RWPE2 (cell line): ENCODE results near the gene B4GALNT2.

ENCODE experiments used
- ATAC-seq: fragments of 200-7000 bp; cut with Tn5 transposase; 3 replicates; pipeline ENCODE4 v1.9.1; 2021; ENCODE audit warnings: low read depth
- DNase-seq: peaks from one replicate; pipeline ENCODE4 v3.0.0-alpha.2; 2020; ENCODE audit warnings: low spot score
- H3K27ac ChIP-seq: fragments of 450-650 bp; 2 replicates; pipeline ENCODE4 v1.5.1; 2017; ENCODE audit warnings: mild to moderate bottlenecking; ENCODE audit not compliant: poor library complexity, severe bottlenecking
- H3K27me3 ChIP-seq: fragments of 250-450 bp; sonication (Bioruptor Pico); 2 replicates; pipeline ENCODE4 v1.5.1; 2021; ENCODE audit warnings: mild to moderate bottlenecking, moderate library complexity; ENCODE audit not compliant: insufficient read depth, poor library complexity, severe bottlenecking
- H3K36me3 ChIP-seq: fragments of 250-450 bp; sonication (Bioruptor Pico); 2 replicates; pipeline ENCODE4 v1.5.1; 2020; ENCODE audit warnings: low read depth, mild to moderate bottlenecking, moderate library complexity
- H3K4me1 ChIP-seq: fragments of 250-450 bp; sonication (Bioruptor Pico); 2 replicates; pipeline ENCODE4 v1.5.1; 2021; ENCODE audit warnings: mild to moderate bottlenecking, moderate library complexity; ENCODE audit not compliant: insufficient read depth, poor library complexity, severe bottlenecking
- H3K4me3 ChIP-seq: fragments of 250-450 bp; sonication (Bioruptor Pico); 2 replicates; pipeline ENCODE4 v1.5.1; 2021; ENCODE audit warnings: mild to moderate bottlenecking, moderate library complexity; ENCODE audit not compliant: severe bottlenecking
- H3K9me3 ChIP-seq: fragments of 250-450 bp; sonication (Bioruptor Pico); 2 replicates; pipeline ENCODE4 v1.5.1; 2021; ENCODE audit warnings: mild to moderate bottlenecking, moderate library complexity; ENCODE audit not compliant: severe bottlenecking
- TF ChIP-seq, protein P1 (sequence below): fragments of 450-650 bp; IDR thresholded peaks from one replicate; pipeline ENCODE4 v1.5.1; 2017; ENCODE audit warnings: mild to moderate bottlenecking, moderate library complexity; ENCODE audit not compliant: poor library complexity, severe bottlenecking

B4GALNT2 gene

GRCh38 chr17:49190932-49191331, 58.4 kb downstream of the B4GALNT2 start:
- H3K9me3 ChIP-seq = no peaks in the 10 kb centered on the region
- DNase-seq (no peak), ATAC-seq (no peak)
- no peaks in the 10 kb centered on the region for H3K4me1 ChIP-seq
- TF ChIP-seq, protein P1, sequence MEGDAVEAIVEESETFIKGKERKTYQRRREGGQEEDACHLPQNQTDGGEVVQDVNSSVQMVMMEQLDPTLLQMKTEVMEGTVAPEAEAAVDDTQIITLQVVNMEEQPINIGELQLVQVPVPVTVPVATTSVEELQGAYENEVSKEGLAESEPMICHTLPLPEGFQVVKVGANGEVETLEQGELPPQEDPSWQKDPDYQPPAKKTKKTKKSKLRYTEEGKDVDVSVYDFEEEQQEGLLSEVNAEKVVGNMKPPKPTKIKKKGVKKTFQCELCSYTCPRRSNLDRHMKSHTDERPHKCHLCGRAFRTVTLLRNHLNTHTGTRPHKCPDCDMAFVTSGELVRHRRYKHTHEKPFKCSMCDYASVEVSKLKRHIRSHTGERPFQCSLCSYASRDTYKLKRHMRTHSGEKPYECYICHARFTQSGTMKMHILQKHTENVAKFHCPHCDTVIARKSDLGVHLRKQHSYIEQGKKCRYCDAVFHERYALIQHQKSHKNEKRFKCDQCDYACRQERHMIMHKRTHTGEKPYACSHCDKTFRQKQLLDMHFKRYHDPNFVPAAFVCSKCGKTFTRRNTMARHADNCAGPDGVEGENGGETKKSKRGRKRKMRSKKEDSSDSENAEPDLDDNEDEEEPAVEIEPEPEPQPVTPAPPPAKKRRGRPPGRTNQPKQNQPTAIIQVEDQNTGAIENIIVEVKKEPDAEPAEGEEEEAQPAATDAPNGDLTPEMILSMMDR = no peak
- no peaks in the 10 kb centered on the region for H3K27me3 ChIP-seq
- H3K4me3 ChIP-seq = no peak overlapping the region
- no peak overlapping the region for H3K27ac ChIP-seq
- H3K36me3 ChIP-seq = no peaks in the 10 kb centered on the region

DNA sequence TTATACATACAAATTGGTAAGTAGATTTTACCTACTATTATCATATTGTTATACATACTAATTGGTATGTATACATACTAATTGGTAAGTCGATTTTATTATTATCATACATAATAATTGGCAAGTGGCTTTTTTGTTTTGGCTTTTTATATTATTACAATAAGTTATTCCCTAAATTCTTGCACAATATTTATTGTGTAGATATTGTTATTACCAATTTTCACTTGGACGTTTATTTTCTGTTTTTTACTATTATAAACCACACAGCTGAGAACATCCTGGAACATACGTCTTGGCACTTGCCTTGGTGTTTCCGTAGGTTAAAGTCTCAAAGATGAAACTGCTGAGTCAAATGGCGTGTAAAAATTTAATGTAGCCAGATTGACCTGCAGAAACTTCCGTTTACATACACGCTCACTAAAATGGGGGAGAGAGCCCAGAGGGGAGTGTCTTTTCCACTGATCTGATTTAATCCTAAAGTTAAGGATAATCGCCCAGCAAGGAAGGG, 58.9 kb downstream of the B4GALNT2 start:
- no peak for DNase-seq
- H3K36me3 ChIP-seq = no peaks in the 10 kb centered on the region
- no peaks in the 10 kb centered on the region for H3K9me3 ChIP-seq
- ATAC-seq = no peak
- H3K4me3 ChIP-seq = peak overlapping the region; percentile 63
- peak overlapping the region; percentile 76 for H3K27ac ChIP-seq
- TF ChIP-seq, protein P1 = no peak
- H3K27me3 ChIP-seq = no peaks in the 10 kb centered on the region
- H3K4me1 ChIP-seq = no peaks in the 10 kb centered on the region

DNA sequence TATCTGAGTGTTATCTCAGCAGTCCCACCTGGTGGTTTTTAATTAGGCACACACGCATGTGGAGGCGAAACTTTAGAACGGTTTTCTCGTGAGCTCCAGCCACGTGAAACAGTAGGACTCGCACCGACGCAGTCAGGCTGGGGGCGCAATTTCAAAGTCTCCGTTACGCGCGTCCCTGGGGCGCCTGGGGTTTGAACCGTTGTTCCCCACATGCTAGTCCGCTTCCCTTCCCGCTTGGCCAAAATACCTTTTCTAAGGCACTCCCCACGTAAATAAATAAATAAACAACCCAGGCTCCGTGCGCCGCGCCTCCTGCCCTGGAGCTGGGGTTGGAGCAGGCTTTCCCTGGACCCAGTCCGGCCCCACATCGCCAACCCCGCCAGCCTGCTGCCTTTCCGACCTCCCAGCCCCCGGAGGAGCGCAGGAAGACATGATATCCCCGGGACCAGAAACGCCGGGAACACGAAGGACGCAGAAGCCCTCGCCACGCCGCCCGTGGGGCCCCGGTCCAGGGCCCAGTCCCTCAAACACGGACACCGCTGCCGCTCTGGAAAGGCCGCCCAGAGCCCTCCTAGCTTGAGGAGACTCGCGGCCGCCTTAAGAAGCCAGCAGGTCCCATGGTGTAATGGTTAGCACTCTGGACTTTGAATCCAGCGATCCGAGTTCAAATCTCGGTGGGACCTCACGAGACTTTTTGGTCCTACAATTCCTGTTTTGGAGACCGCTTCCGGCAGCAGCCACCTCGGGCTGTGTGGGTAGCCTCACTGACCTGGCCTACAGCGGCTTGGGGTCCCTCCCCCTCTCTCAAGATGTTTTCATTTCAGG, 59.6 kb downstream of the B4GALNT2 start:
- DNase-seq (peak; percentile 82), ATAC-seq (peak; percentile 59)
- no peaks in the 10 kb centered on the region for H3K9me3 ChIP-seq
- H3K27ac ChIP-seq = peak overlapping the region; percentile 76
- TF ChIP-seq, protein P1 = peak; percentile 57
- H3K27me3 ChIP-seq = no peaks in the 10 kb centered on the region
- no peaks in the 10 kb centered on the region for H3K36me3 ChIP-seq
- H3K4me1 ChIP-seq = no peaks in the 10 kb centered on the region
- peak overlapping the region; percentile 63 for H3K4me3 ChIP-seq

GRCh38 chr17:49193513-49194296, 61.1 kb downstream of the B4GALNT2 start:
- Histone ChIP-seq H3K9me3 (no peaks in the 10 kb centered on the region), H3K27ac (peak overlapping the region; percentile 76)

More at GRCh38 chr17:49193513-49194296, 61.1 kb downstream of the B4GALNT2 start:
- Histone ChIP-seq H3K27me3 (no peaks in the 10 kb centered on the region), H3K4me3 (peak overlapping the region; percentile 63), H3K36me3 (no peaks in the 10 kb centered on the region), H3K4me1 (no peaks in the 10 kb centered on the region)
- ATAC-seq = peak; percentile 1; the same call in 1 of the 3 replicates
- no peak for DNase-seq
- TF ChIP-seq, protein P1 = no peak
